Vagina (tissue), 2 donors: ENCODE results near the gene SYNE1.

ENCODE experiments used
- POLR2A ChIP-seq, 2 donors: fragments of 450-650 bp; IDR thresholded peaks; one replicate each; pipeline ENCODE4 v1.6.1; 2017; ENCODE audit warnings: antibody characterized with exemption in 2 of 2, mild to moderate bottlenecking in 2 of 2, moderate library complexity in 2 of 2
- TF ChIP-seq, protein P1 (sequence below), 3 experiments: fragments of 450-650 bp in 2 of 3; fragments of 200-600 bp in 1 of 3; sonication (generic) in 1 of 3; IDR thresholded peaks; one replicate each; pipeline ENCODE4 v1.5.1; 2017 to 2019; ENCODE audit warnings: antibody characterized with exemption in 3 of 3, mild to moderate bottlenecking in 2 of 3, moderate library complexity in 2 of 3

- TF ChIP-seq, protein P1, sequence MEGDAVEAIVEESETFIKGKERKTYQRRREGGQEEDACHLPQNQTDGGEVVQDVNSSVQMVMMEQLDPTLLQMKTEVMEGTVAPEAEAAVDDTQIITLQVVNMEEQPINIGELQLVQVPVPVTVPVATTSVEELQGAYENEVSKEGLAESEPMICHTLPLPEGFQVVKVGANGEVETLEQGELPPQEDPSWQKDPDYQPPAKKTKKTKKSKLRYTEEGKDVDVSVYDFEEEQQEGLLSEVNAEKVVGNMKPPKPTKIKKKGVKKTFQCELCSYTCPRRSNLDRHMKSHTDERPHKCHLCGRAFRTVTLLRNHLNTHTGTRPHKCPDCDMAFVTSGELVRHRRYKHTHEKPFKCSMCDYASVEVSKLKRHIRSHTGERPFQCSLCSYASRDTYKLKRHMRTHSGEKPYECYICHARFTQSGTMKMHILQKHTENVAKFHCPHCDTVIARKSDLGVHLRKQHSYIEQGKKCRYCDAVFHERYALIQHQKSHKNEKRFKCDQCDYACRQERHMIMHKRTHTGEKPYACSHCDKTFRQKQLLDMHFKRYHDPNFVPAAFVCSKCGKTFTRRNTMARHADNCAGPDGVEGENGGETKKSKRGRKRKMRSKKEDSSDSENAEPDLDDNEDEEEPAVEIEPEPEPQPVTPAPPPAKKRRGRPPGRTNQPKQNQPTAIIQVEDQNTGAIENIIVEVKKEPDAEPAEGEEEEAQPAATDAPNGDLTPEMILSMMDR (IDR thresholded peaks at IDR 0.05) = no peak
- TF ChIP-seq POLR2A (IDR thresholded peaks at IDR 0.05) = no peak
Measured at GRCh38 chr6:152398316-152398715, 238.8 kb downstream of the SYNE1 start.
